ENCODE data around the gene HDAC4.

HDAC4 gene

DNA sequence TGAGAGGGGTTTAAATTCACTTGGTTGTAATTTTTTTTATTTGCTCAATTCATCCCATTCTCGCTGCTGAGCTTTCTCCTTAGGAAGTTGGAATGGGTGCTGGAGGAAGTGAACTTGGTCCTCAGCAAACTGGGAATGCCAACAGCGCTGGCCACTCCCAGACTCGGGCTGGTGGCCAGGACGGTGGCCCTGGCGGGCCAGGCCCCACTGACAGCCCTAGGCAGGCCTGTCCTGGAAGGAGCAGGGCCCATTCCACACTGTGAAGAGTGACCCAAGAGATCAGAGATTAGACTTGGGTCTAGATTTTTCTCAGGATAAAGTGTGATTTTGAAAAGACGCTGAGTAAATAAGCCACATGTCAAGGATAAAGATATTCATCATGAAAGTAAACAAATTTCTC is 132.7 kb downstream of the HDAC4 start:
- no peaks in the 10 kb centered on the region for H3K27me3 ChIP-seq (ENCODE audit: control insufficient read depth, insufficient read depth, low read length)
- H3K9me3 ChIP-seq (ENCODE audit: control insufficient read depth, insufficient read depth, low read length) = no peaks in the 10 kb centered on the region
- peaks cover 8% of the 10 kb centered on the region for H3K4me1 ChIP-seq (ENCODE audit: control insufficient read depth, insufficient read depth, low read length)
- H3K9ac ChIP-seq (ENCODE audit: low read depth, low read length) = no peak overlapping the region
- H3K4me3 ChIP-seq (ENCODE audit: low read depth, low read length) = no peak overlapping the region
- no peaks in the 10 kb centered on the region for H3K36me3 ChIP-seq (ENCODE audit: control insufficient read depth, insufficient read depth, low read length)

GRCh38 chr2:239267288-239267951 is 133.4 kb downstream of the HDAC4 start:
- Histone ChIP-seq H3K9ac (ENCODE audit: low read depth, low read length) (no peak overlapping the region), H3K27me3 (ENCODE audit: control insufficient read depth, insufficient read depth, low read length) (no peaks in the 10 kb centered on the region), H3K36me3 (ENCODE audit: control insufficient read depth, insufficient read depth, low read length) (no peaks in the 10 kb centered on the region), H3K9me3 (ENCODE audit: control insufficient read depth, insufficient read depth, low read length) (no peaks in the 10 kb centered on the region), H3K4me3 (ENCODE audit: low read depth, low read length) (no peak overlapping the region), H3K4me1 (ENCODE audit: control insufficient read depth, insufficient read depth, low read length) (peaks cover 8% of the 10 kb centered on the region)

- H3K9ac ChIP-seq (ENCODE audit: low read depth, low read length) = no peak overlapping the region
- H3K27me3 ChIP-seq (ENCODE audit: control insufficient read depth, insufficient read depth, low read length) = no peaks in the 10 kb centered on the region
- no peaks in the 10 kb centered on the region for H3K36me3 ChIP-seq (ENCODE audit: control insufficient read depth, insufficient read depth, low read length)
- no peaks in the 10 kb centered on the region for H3K9me3 ChIP-seq (ENCODE audit: control insufficient read depth, insufficient read depth, low read length)
- H3K4me3 ChIP-seq (ENCODE audit: low read depth, low read length) = no peak overlapping the region
- H3K4me1 ChIP-seq (ENCODE audit: control insufficient read depth, insufficient read depth, low read length) = peaks cover 8% of the 10 kb centered on the region
These were observed 134.0 kb downstream of the HDAC4 start for GRCh38 chr2:239266779-239267287.

DNA sequence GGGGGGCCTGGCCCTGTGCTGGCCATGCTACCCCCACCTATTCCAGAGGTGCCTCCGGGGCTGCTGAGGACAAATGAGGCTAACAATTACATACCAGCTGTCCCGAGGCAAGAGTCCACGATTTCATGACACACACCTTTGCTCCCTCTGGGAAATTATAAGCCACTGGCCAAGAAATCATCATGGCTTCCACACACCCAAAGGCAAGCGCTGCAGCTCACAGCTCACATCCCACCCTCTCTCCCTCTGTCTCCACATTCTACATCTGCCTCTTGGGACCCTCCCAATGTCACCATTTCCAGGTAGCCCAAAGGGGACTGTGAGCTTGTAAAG is 134.4 kb downstream of the HDAC4 start:
- Histone ChIP-seq H3K4me3 (ENCODE audit: low read depth, low read length) (no peak overlapping the region), H3K4me1 (ENCODE audit: control insufficient read depth, insufficient read depth, low read length) (peaks cover 8% of the 10 kb centered on the region)

DNA sequence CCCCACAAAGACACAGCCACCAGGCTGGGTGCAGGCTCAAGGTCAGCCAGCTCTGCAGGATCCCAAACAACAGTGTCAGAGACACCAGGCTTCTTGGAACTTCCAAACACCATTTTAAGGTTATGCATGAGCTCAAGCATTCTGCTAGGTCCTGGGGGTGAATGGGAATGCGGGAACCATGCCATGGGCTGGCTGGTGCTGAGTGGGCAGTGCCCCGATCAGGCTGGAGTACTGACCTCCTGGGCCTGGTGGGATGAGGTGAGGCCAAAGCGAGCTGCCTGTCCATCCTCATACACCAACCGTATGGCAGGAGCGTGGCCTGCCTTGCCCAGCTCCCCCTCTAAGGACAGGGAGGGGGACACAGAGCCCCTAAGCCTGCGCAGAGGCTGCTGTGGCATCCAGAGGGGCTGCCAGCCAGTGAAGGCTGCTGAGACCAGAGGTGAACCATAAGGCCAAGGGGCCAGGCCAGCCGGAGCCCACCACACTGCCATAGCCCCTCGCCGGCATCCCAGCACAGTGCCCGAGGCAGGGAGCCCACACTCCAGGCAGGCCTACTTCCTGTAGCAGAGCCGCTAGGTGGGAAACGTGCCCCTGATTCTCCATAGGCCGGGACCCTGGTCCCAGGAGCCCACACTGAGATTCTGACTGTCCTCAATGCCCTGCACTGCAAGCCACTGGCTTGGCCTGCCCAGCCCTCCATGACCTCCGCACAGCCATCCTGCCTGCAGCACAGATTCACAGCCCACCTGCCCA is 135.0 kb downstream of the HDAC4 start:
- peaks cover 8% of the 10 kb centered on the region for H3K4me1 ChIP-seq (ENCODE audit: control insufficient read depth, insufficient read depth, low read length)
- no peak overlapping the region for H3K9ac ChIP-seq (ENCODE audit: low read depth, low read length)
- no peaks in the 10 kb centered on the region for H3K9me3 ChIP-seq (ENCODE audit: control insufficient read depth, insufficient read depth, low read length)
- H3K4me3 ChIP-seq (ENCODE audit: low read depth, low read length) = no peak overlapping the region
- no peaks in the 10 kb centered on the region for H3K27me3 ChIP-seq (ENCODE audit: control insufficient read depth, insufficient read depth, low read length)
- no peaks in the 10 kb centered on the region for H3K36me3 ChIP-seq (ENCODE audit: control insufficient read depth, insufficient read depth, low read length)

More for the DNA sequence above, 134.4 kb downstream of the HDAC4 start:
- no peak overlapping the region for H3K9ac ChIP-seq (ENCODE audit: low read depth, low read length)
- no peaks in the 10 kb centered on the region for H3K9me3 ChIP-seq (ENCODE audit: control insufficient read depth, insufficient read depth, low read length)
- no peaks in the 10 kb centered on the region for H3K36me3 ChIP-seq (ENCODE audit: control insufficient read depth, insufficient read depth, low read length)
- no peaks in the 10 kb centered on the region for H3K27me3 ChIP-seq (ENCODE audit: control insufficient read depth, insufficient read depth, low read length)

- Histone ChIP-seq H3K27me3 (ENCODE audit: control insufficient read depth, insufficient read depth, low read length) (no peaks in the 10 kb centered on the region), H3K4me3 (ENCODE audit: low read depth, low read length) (no peak overlapping the region), H3K9ac (ENCODE audit: low read depth, low read length) (no peak overlapping the region), H3K4me1 (ENCODE audit: control insufficient read depth, insufficient read depth, low read length) (peaks cover 8% of the 10 kb centered on the region), H3K9me3 (ENCODE audit: control insufficient read depth, insufficient read depth, low read length) (no peaks in the 10 kb centered on the region), H3K36me3 (ENCODE audit: control insufficient read depth, insufficient read depth, low read length) (no peaks in the 10 kb centered on the region)
These were observed 135.8 kb downstream of the HDAC4 start for GRCh38 chr2:239264838-239265651.

GRCh38 chr2:239264492-239264837 is 136.4 kb downstream of the HDAC4 start:
- H3K4me1 ChIP-seq (ENCODE audit: control insufficient read depth, insufficient read depth, low read length) = peaks cover 8% of the 10 kb centered on the region
- H3K4me3 ChIP-seq (ENCODE audit: low read depth, low read length) = no peak overlapping the region
- H3K9ac ChIP-seq (ENCODE audit: low read depth, low read length) = no peak overlapping the region
- no peaks in the 10 kb centered on the region for H3K9me3 ChIP-seq (ENCODE audit: control insufficient read depth, insufficient read depth, low read length)
- no peaks in the 10 kb centered on the region for H3K27me3 ChIP-seq (ENCODE audit: control insufficient read depth, insufficient read depth, low read length)
- H3K36me3 ChIP-seq (ENCODE audit: control insufficient read depth, insufficient read depth, low read length) = no peaks in the 10 kb centered on the region

GRCh38 chr2:239263669-239264491 is 136.9 kb downstream of the HDAC4 start:
- Histone ChIP-seq H3K4me3 (ENCODE audit: low read depth, low read length) (no peak overlapping the region), H3K36me3 (ENCODE audit: control insufficient read depth, insufficient read depth, low read length) (no peaks in the 10 kb centered on the region), H3K9ac (ENCODE audit: low read depth, low read length) (no peak overlapping the region), H3K9me3 (ENCODE audit: control insufficient read depth, insufficient read depth, low read length) (no peaks in the 10 kb centered on the region), H3K4me1 (ENCODE audit: control insufficient read depth, insufficient read depth, low read length) (peaks cover 8% of the 10 kb centered on the region), H3K27me3 (ENCODE audit: control insufficient read depth, insufficient read depth, low read length) (no peaks in the 10 kb centered on the region)

DNA sequence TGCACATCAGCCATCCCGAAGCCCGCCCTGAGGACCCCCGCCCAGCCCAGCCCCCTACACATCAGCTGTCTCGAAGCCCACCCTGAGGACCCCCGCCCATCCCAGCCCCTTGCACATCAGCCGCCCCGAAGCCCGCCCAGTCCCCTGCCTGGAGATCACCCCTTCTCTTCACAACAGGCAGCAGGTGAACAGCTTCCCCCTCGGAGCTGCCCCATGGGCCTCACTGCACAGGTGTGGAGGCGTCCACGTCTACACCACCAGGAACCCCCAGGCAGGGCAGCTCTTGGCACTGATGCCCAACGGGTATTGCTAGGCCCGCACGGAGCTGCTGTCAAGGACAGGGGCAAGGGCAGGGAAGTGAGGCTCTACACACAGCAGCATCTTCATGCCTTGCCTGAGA is 137.6 kb downstream of the HDAC4 start:
- Histone ChIP-seq H3K4me1 (ENCODE audit: control insufficient read depth, insufficient read depth, low read length) (peaks cover 8% of the 10 kb centered on the region), H3K9ac (ENCODE audit: low read depth, low read length) (no peak overlapping the region), H3K36me3 (ENCODE audit: control insufficient read depth, insufficient read depth, low read length) (no peaks in the 10 kb centered on the region), H3K4me3 (ENCODE audit: low read depth, low read length) (no peak overlapping the region), H3K9me3 (ENCODE audit: control insufficient read depth, insufficient read depth, low read length) (no peaks in the 10 kb centered on the region), H3K27me3 (ENCODE audit: control insufficient read depth, insufficient read depth, low read length) (no peaks in the 10 kb centered on the region)

- no peaks in the 10 kb centered on the region for H3K9me3 ChIP-seq (ENCODE audit: control insufficient read depth, insufficient read depth, low read length)
- H3K9ac ChIP-seq (ENCODE audit: low read depth, low read length) = no peak overlapping the region
- no peak overlapping the region for H3K4me3 ChIP-seq (ENCODE audit: low read depth, low read length)
- H3K36me3 ChIP-seq (ENCODE audit: control insufficient read depth, insufficient read depth, low read length) = no peaks in the 10 kb centered on the region
- H3K4me1 ChIP-seq (ENCODE audit: control insufficient read depth, insufficient read depth, low read length) = peaks cover 8% of the 10 kb centered on the region
- no peaks in the 10 kb centered on the region for H3K27me3 ChIP-seq (ENCODE audit: control insufficient read depth, insufficient read depth, low read length)
These were observed 138.2 kb downstream of the HDAC4 start for GRCh38 chr2:239262484-239263230.

Measured in iPS-15b (cell line).